ENCODE results near the gene CDKN2A.

CDKN2A gene

GRCh38 chr9:22029231-22029630 lies 35.0 kb upstream of the CDKN2A start:
- DNase-seq (ENCODE audit: low read depth), result no peak
- no peak overlapping the region for H3K4me3 ChIP-seq (ENCODE audit: control insufficient read depth, low read depth, low read length)
- no peak for TF ChIP-seq CTCF (IDR thresholded peaks at IDR 0.05; ENCODE audit: control insufficient read depth, insufficient read depth, low read depth, low read length, missing control alignments)

- TF ChIP-seq CTCF (IDR thresholded peaks at IDR 0.05; ENCODE audit: control insufficient read depth, insufficient read depth, low read depth, low read length, missing control alignments), result no peak
- H3K4me3 ChIP-seq (ENCODE audit: control insufficient read depth, low read depth, low read length), result no peak overlapping the region
- no peak for DNase-seq (ENCODE audit: low read depth)
Observed at GRCh38 chr9:22028394-22028793, 34.2 kb upstream of the CDKN2A start.

GRCh38 chr9:22026696-22027095 lies 32.5 kb upstream of the CDKN2A start:
- no peak for DNase-seq (ENCODE audit: low read depth)
- TF ChIP-seq CTCF (IDR thresholded peaks at IDR 0.05; ENCODE audit: control insufficient read depth, insufficient read depth, low read depth, low read length, missing control alignments), result no peak

GRCh38 chr9:22022396-22022795 lies 28.2 kb upstream of the CDKN2A start:
- no peak overlapping the region for H3K4me3 ChIP-seq (ENCODE audit: control insufficient read depth, low read depth, low read length)
- DNase-seq (ENCODE audit: low read depth), result no peak
- no peak for TF ChIP-seq CTCF (IDR thresholded peaks at IDR 0.05; ENCODE audit: control insufficient read depth, insufficient read depth, low read depth, low read length, missing control alignments)

More at GRCh38 chr9:22026696-22027095, 32.5 kb upstream of the CDKN2A start:
- H3K4me3 ChIP-seq (ENCODE audit: control insufficient read depth, low read depth, low read length), result no peak overlapping the region

- TF ChIP-seq CTCF (IDR thresholded peaks at IDR 0.05; ENCODE audit: control insufficient read depth, insufficient read depth, low read depth, low read length, missing control alignments), result no peak
- no peak for DNase-seq (ENCODE audit: low read depth)
- no peak overlapping the region for H3K4me3 ChIP-seq (ENCODE audit: control insufficient read depth, low read depth, low read length)
Observed at GRCh38 chr9:22010866-22011625, 16.9 kb upstream of the CDKN2A start.

- TF ChIP-seq CTCF (IDR thresholded peaks at IDR 0.05; ENCODE audit: control insufficient read depth, insufficient read depth, low read depth, low read length, missing control alignments), result peak; percentile 42
- DNase-seq (ENCODE audit: low read depth), result no peak
- H3K4me3 ChIP-seq (ENCODE audit: control insufficient read depth, low read depth, low read length), result peak overlapping the region; percentile 31
Observed at GRCh38 chr9:22009506-22009867, 15.3 kb upstream of the CDKN2A start.
